Measurements from ENCODE around the gene NAALADL2.

Gene NAALADL2

GRCh38 chr3:174884776-174885568 lies 25.8 kb downstream of the NAALADL2 start:
- no peaks in the 10 kb centered on the region for H3K9me3 ChIP-seq (ENCODE audit: control insufficient read depth, insufficient read depth, low read length)
- H3K27ac ChIP-seq (ENCODE audit: low read length): no peak overlapping the region
- H3K36me3 ChIP-seq (ENCODE audit: control insufficient read depth, insufficient read depth, low read length): no peaks in the 10 kb centered on the region
- no peak overlapping the region for H3K4me3 ChIP-seq (ENCODE audit: low read length)
- no peaks in the 10 kb centered on the region for H3K27me3 ChIP-seq (ENCODE audit: control insufficient read depth, insufficient read depth, low read length)
- H3K4me1 ChIP-seq (ENCODE audit: control insufficient read depth, insufficient read depth, low read length): no peaks in the 10 kb centered on the region
- DNase-seq (ENCODE audit: low read depth, low spot score): no peak
- no CpG with 5 or more reads among the region's 7 CpGs for WGBS (ENCODE audit: insufficient coverage, insufficient read length)

- Histone ChIP-seq H3K36me3 (ENCODE audit: control insufficient read depth, insufficient read depth, low read length) (no peaks in the 10 kb centered on the region), H3K9me3 (ENCODE audit: control insufficient read depth, insufficient read depth, low read length) (no peaks in the 10 kb centered on the region), H3K4me1 (ENCODE audit: control insufficient read depth, insufficient read depth, low read length) (no peaks in the 10 kb centered on the region), H3K27ac (ENCODE audit: low read length) (no peak overlapping the region), H3K27me3 (ENCODE audit: control insufficient read depth, insufficient read depth, low read length) (no peaks in the 10 kb centered on the region), H3K4me3 (ENCODE audit: low read length) (no peak overlapping the region)
- no peak for DNase-seq (ENCODE audit: low read depth, low spot score)
- no CpG with 5 or more reads among the region's 6 CpGs for WGBS (ENCODE audit: insufficient coverage, insufficient read length)
Observed at GRCh38 chr3:174891524-174892203, 32.5 kb downstream of the NAALADL2 start.

GRCh38 chr3:174907027-174907426 lies 47.9 kb downstream of the NAALADL2 start:
- Histone ChIP-seq H3K27ac (ENCODE audit: low read length) (no peak overlapping the region), H3K4me1 (ENCODE audit: control insufficient read depth, insufficient read depth, low read length) (no peaks in the 10 kb centered on the region), H3K4me3 (ENCODE audit: low read length) (no peak overlapping the region), H3K27me3 (ENCODE audit: control insufficient read depth, insufficient read depth, low read length) (no peaks in the 10 kb centered on the region), H3K36me3 (ENCODE audit: control insufficient read depth, insufficient read depth, low read length) (no peaks in the 10 kb centered on the region), H3K9me3 (ENCODE audit: control insufficient read depth, insufficient read depth, low read length) (no peaks in the 10 kb centered on the region)
- DNase-seq (ENCODE audit: low read depth, low spot score): no peak

- Histone ChIP-seq H3K36me3 (ENCODE audit: control insufficient read depth, insufficient read depth, low read length) (no peaks in the 10 kb centered on the region), H3K27ac (ENCODE audit: low read length) (no peak overlapping the region), H3K9me3 (ENCODE audit: control insufficient read depth, insufficient read depth, low read length) (no peaks in the 10 kb centered on the region), H3K27me3 (ENCODE audit: control insufficient read depth, insufficient read depth, low read length) (no peaks in the 10 kb centered on the region), H3K4me1 (ENCODE audit: control insufficient read depth, insufficient read depth, low read length) (no peaks in the 10 kb centered on the region), H3K4me3 (ENCODE audit: low read length) (no peak overlapping the region)
- DNase-seq (ENCODE audit: low read depth, low spot score): no peak
- WGBS (ENCODE audit: insufficient coverage, insufficient read length): no CpG with 5 or more reads among the region's 4 CpGs
Observed at GRCh38 chr3:174907628-174908407, 48.7 kb downstream of the NAALADL2 start.

- H3K27ac ChIP-seq (ENCODE audit: low read length): no peak overlapping the region
- H3K4me1 ChIP-seq (ENCODE audit: control insufficient read depth, insufficient read depth, low read length): no peaks in the 10 kb centered on the region
- no peaks in the 10 kb centered on the region for H3K27me3 ChIP-seq (ENCODE audit: control insufficient read depth, insufficient read depth, low read length)
- no peak for DNase-seq (ENCODE audit: low read depth, low spot score)
- no peak overlapping the region for H3K4me3 ChIP-seq (ENCODE audit: low read length)
- H3K36me3 ChIP-seq (ENCODE audit: control insufficient read depth, insufficient read depth, low read length): no peaks in the 10 kb centered on the region
- no peaks in the 10 kb centered on the region for H3K9me3 ChIP-seq (ENCODE audit: control insufficient read depth, insufficient read depth, low read length)
- no CpG with 5 or more reads among the region's 2 CpGs for WGBS (ENCODE audit: insufficient coverage, insufficient read length)
Observed at GRCh38 chr3:174931473-174932353, 72.6 kb downstream of the NAALADL2 start.

- no peaks in the 10 kb centered on the region for H3K27me3 ChIP-seq (ENCODE audit: control insufficient read depth, insufficient read depth, low read length)
- no peaks in the 10 kb centered on the region for H3K9me3 ChIP-seq (ENCODE audit: control insufficient read depth, insufficient read depth, low read length)
- H3K36me3 ChIP-seq (ENCODE audit: control insufficient read depth, insufficient read depth, low read length): no peaks in the 10 kb centered on the region
- no peak for DNase-seq (ENCODE audit: low read depth, low spot score)
- no peak overlapping the region for H3K27ac ChIP-seq (ENCODE audit: low read length)
- no peaks in the 10 kb centered on the region for H3K4me1 ChIP-seq (ENCODE audit: control insufficient read depth, insufficient read depth, low read length)
- no CpG with 5 or more reads among the region's 4 CpGs for WGBS (ENCODE audit: insufficient coverage, insufficient read length)
- H3K4me3 ChIP-seq (ENCODE audit: low read length): no peak overlapping the region
Observed at GRCh38 chr3:174936590-174936989, 77.5 kb downstream of the NAALADL2 start.

GRCh38 chr3:174937478-174937877 lies 78.3 kb downstream of the NAALADL2 start:
- no peak overlapping the region for H3K27ac ChIP-seq (ENCODE audit: low read length)
- no peaks in the 10 kb centered on the region for H3K27me3 ChIP-seq (ENCODE audit: control insufficient read depth, insufficient read depth, low read length)
- no peaks in the 10 kb centered on the region for H3K9me3 ChIP-seq (ENCODE audit: control insufficient read depth, insufficient read depth, low read length)
- H3K36me3 ChIP-seq (ENCODE audit: control insufficient read depth, insufficient read depth, low read length): no peaks in the 10 kb centered on the region
- DNase-seq (ENCODE audit: low read depth, low spot score): no peak
- H3K4me3 ChIP-seq (ENCODE audit: low read length): no peak overlapping the region
- no peaks in the 10 kb centered on the region for H3K4me1 ChIP-seq (ENCODE audit: control insufficient read depth, insufficient read depth, low read length)

- Histone ChIP-seq H3K9me3 (ENCODE audit: control insufficient read depth, insufficient read depth, low read length) (no peaks in the 10 kb centered on the region), H3K27me3 (ENCODE audit: control insufficient read depth, insufficient read depth, low read length) (no peaks in the 10 kb centered on the region), H3K4me3 (ENCODE audit: low read length) (no peak overlapping the region), H3K36me3 (ENCODE audit: control insufficient read depth, insufficient read depth, low read length) (no peaks in the 10 kb centered on the region), H3K27ac (ENCODE audit: low read length) (no peak overlapping the region), H3K4me1 (ENCODE audit: control insufficient read depth, insufficient read depth, low read length) (no peaks in the 10 kb centered on the region)
- WGBS (ENCODE audit: insufficient coverage, insufficient read length): no CpG with 5 or more reads among the region's 4 CpGs
- DNase-seq (ENCODE audit: low read depth, low spot score): no peak
Observed at GRCh38 chr3:174938102-174938501, 79.0 kb downstream of the NAALADL2 start.

GRCh38 chr3:174940151-174940550 lies 81.0 kb downstream of the NAALADL2 start:
- Histone ChIP-seq H3K27me3 (ENCODE audit: control insufficient read depth, insufficient read depth, low read length) (no peaks in the 10 kb centered on the region), H3K4me3 (ENCODE audit: low read length) (no peak overlapping the region), H3K36me3 (ENCODE audit: control insufficient read depth, insufficient read depth, low read length) (no peaks in the 10 kb centered on the region), H3K27ac (ENCODE audit: low read length) (no peak overlapping the region), H3K4me1 (ENCODE audit: control insufficient read depth, insufficient read depth, low read length) (no peaks in the 10 kb centered on the region), H3K9me3 (ENCODE audit: control insufficient read depth, insufficient read depth, low read length) (no peaks in the 10 kb centered on the region)
- no peak for DNase-seq (ENCODE audit: low read depth, low spot score)
- WGBS (ENCODE audit: insufficient coverage, insufficient read length): no CpG with 5 or more reads among the region's 2 CpGs

- WGBS (ENCODE audit: insufficient coverage, insufficient read length): no CpG with 5 or more reads among the region's 2 CpGs
- DNase-seq (ENCODE audit: low read depth, low spot score): no peak
- Histone ChIP-seq H3K9me3 (ENCODE audit: control insufficient read depth, insufficient read depth, low read length) (no peaks in the 10 kb centered on the region), H3K27me3 (ENCODE audit: control insufficient read depth, insufficient read depth, low read length) (no peaks in the 10 kb centered on the region), H3K4me1 (ENCODE audit: control insufficient read depth, insufficient read depth, low read length) (no peaks in the 10 kb centered on the region), H3K36me3 (ENCODE audit: control insufficient read depth, insufficient read depth, low read length) (no peaks in the 10 kb centered on the region), H3K4me3 (ENCODE audit: low read length) (no peak overlapping the region), H3K27ac (ENCODE audit: low read length) (no peak overlapping the region)
Observed at GRCh38 chr3:174945276-174945675, 86.1 kb downstream of the NAALADL2 start.

All from iPS DF 6.9 (cell line).